Muscle layer of duodenum (tissue), 2 donors: Measurements from ENCODE around the gene ADGRA1.
"Not testable (repeated sequence)": the region's sequence is repeated elsewhere in the genome, so short reads cannot be mapped to it uniquely, and the experiment has no call there.

ENCODE experiments used
- H3K27ac ChIP-seq: one replicate; pipeline ENCODE4 v1.7.0; 2013; ENCODE audit warnings: mild to moderate bottlenecking, low read length
- H3K27me3 ChIP-seq: one replicate; pipeline ENCODE4 v1.7.0; 2013; ENCODE audit warnings: low read depth, mild to moderate bottlenecking, control low read depth, low read length
- H3K36me3 ChIP-seq, 2 donors: one replicate each; pipeline ENCODE4 v1.7.0; 2013; ENCODE audit warnings: low read length in 2 of 2, control low read depth in 1 of 2, mild to moderate bottlenecking in 1 of 2; ENCODE audit not compliant: insufficient read depth in 2 of 2, control insufficient read depth in 1 of 2
- H3K4me1 ChIP-seq, 2 donors: one replicate each; pipeline ENCODE4 v1.7.0; 2013; ENCODE audit warnings: low read length in 2 of 2, mild to moderate bottlenecking in 2 of 2, control low read depth in 1 of 2, moderate library complexity in 1 of 2; ENCODE audit not compliant: insufficient read depth in 2 of 2, control insufficient read depth in 1 of 2
- H3K4me3 ChIP-seq, 2 donors: one replicate each; pipeline ENCODE4 v1.7.0; 2013; ENCODE audit warnings: low read length in 2 of 2, low read depth in 1 of 2, mild to moderate bottlenecking in 1 of 2
- H3K9me3 ChIP-seq, 2 donors: one replicate each; pipeline ENCODE4 v1.7.0; 2013; ENCODE audit warnings: low read length in 2 of 2, control low read depth in 1 of 2, mild to moderate bottlenecking in 1 of 2; ENCODE audit not compliant: control insufficient read depth in 1 of 2
- donor health status: healthy.

ADGRA1 gene

GRCh38 chr10:133143546-133143945, 55.8 kb downstream of the ADGRA1 start:
- peaks cover 0 to 4% of the 10 kb centered on the region in 2 donors for H3K4me1 ChIP-seq
- no peak overlapping the region for H3K4me3 ChIP-seq
- H3K9me3 ChIP-seq = peaks cover 0 to 7% of the 10 kb centered on the region in 2 donors
- no peaks in the 10 kb centered on the region for H3K27me3 ChIP-seq
- H3K36me3 ChIP-seq = no peaks in the 10 kb centered on the region
- no peak overlapping the region for H3K27ac ChIP-seq

GRCh38 chr10:133144771-133145170, 57.0 kb downstream of the ADGRA1 start:
- H3K36me3 ChIP-seq = no peaks in the 10 kb centered on the region
- H3K4me3 ChIP-seq = no peak overlapping the region
- peaks cover 0 to 8% of the 10 kb centered on the region in 2 donors for H3K9me3 ChIP-seq
- H3K4me1 ChIP-seq = peaks cover 0 to 4% of the 10 kb centered on the region in 2 donors
- H3K27ac ChIP-seq = no peak overlapping the region
- no peaks in the 10 kb centered on the region for H3K27me3 ChIP-seq

- Histone ChIP-seq H3K9me3 (peaks cover 0 to 8% of the 10 kb centered on the region in 2 donors), H3K4me3 (no peak overlapping the region), H3K27ac (no peak overlapping the region), H3K36me3 (no peaks in the 10 kb centered on the region), H3K27me3 (no peaks in the 10 kb centered on the region), H3K4me1 (no peaks in the 10 kb centered on the region)
Observed at GRCh38 chr10:133150226-133150625, 62.5 kb downstream of the ADGRA1 start.

GRCh38 chr10:133150656-133151055, 62.9 kb downstream of the ADGRA1 start:
- H3K4me3 ChIP-seq = no peak overlapping the region
- H3K27me3 ChIP-seq = no peaks in the 10 kb centered on the region
- no peaks in the 10 kb centered on the region for H3K4me1 ChIP-seq
- H3K36me3 ChIP-seq = no peaks in the 10 kb centered on the region
- H3K27ac ChIP-seq = no peak overlapping the region
- peaks cover 0 to 8% of the 10 kb centered on the region in 2 donors for H3K9me3 ChIP-seq

GRCh38 chr10:133151071-133151470, 63.3 kb downstream of the ADGRA1 start:
- H3K27me3 ChIP-seq, H3K36me3 ChIP-seq, H3K9me3 ChIP-seq, H3K27ac ChIP-seq, H3K4me3 ChIP-seq, H3K4me1 ChIP-seq: not testable (repeated sequence)

- Histone ChIP-seq H3K4me3 (no peak overlapping the region), H3K4me1 (no peaks in the 10 kb centered on the region), H3K36me3 (no peaks in the 10 kb centered on the region), H3K27me3 (no peaks in the 10 kb centered on the region), H3K9me3 (peaks cover 0 to 8% of the 10 kb centered on the region in 2 donors), H3K27ac (no peak overlapping the region)
Observed at GRCh38 chr10:133151543-133151972, 63.8 kb downstream of the ADGRA1 start.

GRCh38 chr10:133154411-133154810, 66.7 kb downstream of the ADGRA1 start:
- H3K27me3 ChIP-seq = no peaks in the 10 kb centered on the region
- H3K9me3 ChIP-seq = no peaks in the 10 kb centered on the region
- H3K4me1 ChIP-seq = no peaks in the 10 kb centered on the region
- no peaks in the 10 kb centered on the region for H3K36me3 ChIP-seq
- H3K4me3 ChIP-seq = no peak overlapping the region
- no peak overlapping the region for H3K27ac ChIP-seq

GRCh38 chr10:133154996-133155778, 67.5 kb downstream of the ADGRA1 start:
- no peaks in the 10 kb centered on the region for H3K27me3 ChIP-seq

GRCh38 chr10:133156674-133157579, 69.2 kb downstream of the ADGRA1 start:
- Histone ChIP-seq H3K9me3 (no peaks in the 10 kb centered on the region), H3K27me3 (peaks cover 8% of the 10 kb centered on the region), H3K4me1 (peaks cover 0 to 16% of the 10 kb centered on the region in 2 donors), H3K27ac (no peak overlapping the region), H3K36me3 (no peaks in the 10 kb centered on the region), H3K4me3 (no peak overlapping the region)

More at GRCh38 chr10:133154996-133155778, 67.5 kb downstream of the ADGRA1 start:
- Histone ChIP-seq H3K4me3 (no peak overlapping the region), H3K4me1 (no peaks in the 10 kb centered on the region), H3K36me3 (no peaks in the 10 kb centered on the region), H3K9me3 (no peaks in the 10 kb centered on the region), H3K27ac (no peak overlapping the region)

- Histone ChIP-seq H3K4me3 (no peak overlapping the region), H3K27ac (no peak overlapping the region), H3K9me3 (no peaks in the 10 kb centered on the region), H3K4me1 (peaks cover 0 to 17% of the 10 kb centered on the region in 2 donors), H3K27me3 (peaks cover 13% of the 10 kb centered on the region), H3K36me3 (no peaks in the 10 kb centered on the region)
Observed at GRCh38 chr10:133157662-133158436, 70.1 kb downstream of the ADGRA1 start.

- no peaks in the 10 kb centered on the region for H3K9me3 ChIP-seq
- H3K4me1 ChIP-seq = peaks cover 0 to 17% of the 10 kb centered on the region in 2 donors
- H3K36me3 ChIP-seq = no peaks in the 10 kb centered on the region
- peaks cover 13% of the 10 kb centered on the region for H3K27me3 ChIP-seq
- H3K4me3 ChIP-seq = no peak overlapping the region
- H3K27ac ChIP-seq = no peak overlapping the region
Observed at GRCh38 chr10:133158437-133158755, 70.7 kb downstream of the ADGRA1 start.
